ENCODE measurements around the gene ADH6. TPM values are rescaled to one million over a fixed set of nuclear protein-coding genes. Genes with fewer than 3 reads are reported as not detected.

The ADH6 gene
- total RNA-seq, 1 experiment from 2014 or later: not detected

GRCh38 chr4:99179178-99179577 lies 39.9 kb downstream of the ADH6 start:
- Histone ChIP-seq H3K27ac (no peak overlapping the region), H3K79me2 (ENCODE audit: low read depth) (no peaks in the 10 kb centered on the region), H3K4me2 (no peak overlapping the region), H3K27me3 (ENCODE audit: insufficient read depth, low read depth) (no peaks in the 10 kb centered on the region), H3K36me3 (ENCODE audit: low read depth) (no peaks in the 10 kb centered on the region), H3K4me1 (replicated peaks; ENCODE audit: insufficient read depth) (no peaks in the 10 kb centered on the region; the same call in 1 of the 2 replicates), H2AFZ (no peak overlapping the region), H3K9me3 (ENCODE audit: insufficient read depth, low read depth) (no peaks in the 10 kb centered on the region; the same call in 1 of the 2 replicates), H4K20me1 (ENCODE audit: insufficient read depth) (no peaks in the 10 kb centered on the region), H3F3A (ENCODE audit: insufficient read depth, low read depth) (no peaks in the 10 kb centered on the region), H3K4me3 (no peak overlapping the region), H3K9me2 (ENCODE audit: insufficient read depth) (no peaks in the 10 kb centered on the region)
- no TSS peak for BruUV-seq (replicated peaks)
- no peak for DNase-seq
- ChIA-PET POLR2A (ENCODE audit: unreplicated experiment) (no interaction called here), CTCF (no interaction called here)
- intact Hi-C loops (cut with micrococcal nuclease; ENCODE audit: unreplicated experiment): no loop called here
- no peak for TF ChIP-seq CTCF (conservative IDR thresholded peaks at IDR 0.05)
- TF ChIP-seq EZH2 (IDR thresholded peaks at IDR 0.05; ENCODE audit: low read depth): no peak

- Histone ChIP-seq H3K27me3 (ENCODE audit: insufficient read depth, low read depth) (no peaks in the 10 kb centered on the region), H4K20me1 (ENCODE audit: insufficient read depth) (no peaks in the 10 kb centered on the region), H3K9me2 (ENCODE audit: insufficient read depth) (no peaks in the 10 kb centered on the region), H2AFZ (no peak overlapping the region), H3K4me1 (replicated peaks; ENCODE audit: insufficient read depth) (no peaks in the 10 kb centered on the region), H3F3A (ENCODE audit: insufficient read depth, low read depth) (no peaks in the 10 kb centered on the region; the same call in 1 of the 2 replicates), H3K36me3 (ENCODE audit: low read depth) (no peaks in the 10 kb centered on the region), H3K4me3 (no peak overlapping the region), H3K4me2 (no peak overlapping the region), H3K9me3 (ENCODE audit: insufficient read depth, low read depth) (no peaks in the 10 kb centered on the region; the same call in 1 of the 2 replicates), H3K79me2 (ENCODE audit: low read depth) (no peaks in the 10 kb centered on the region), H3K27ac (no peak overlapping the region)
- no peak for DNase-seq
- no TSS peak for BruUV-seq (replicated peaks)
- intact Hi-C loops (cut with micrococcal nuclease; ENCODE audit: unreplicated experiment): no loop called here
- no peak for TF ChIP-seq EZH2 (IDR thresholded peaks at IDR 0.05; ENCODE audit: low read depth)
- TF ChIP-seq CTCF (conservative IDR thresholded peaks at IDR 0.05): no peak
- CTCF ChIA-PET: no interaction called here
- POLR2A ChIA-PET (ENCODE audit: unreplicated experiment): no interaction called here
Measured at GRCh38 chr4:99166544-99166943, 52.5 kb downstream of the ADH6 start.

GRCh38 chr4:99165978-99166377 lies 53.1 kb downstream of the ADH6 start:
- CTCF ChIA-PET: no interaction called here
- no peaks in the 10 kb centered on the region for H3K79me2 ChIP-seq (ENCODE audit: low read depth)
- no peak for TF ChIP-seq CTCF (conservative IDR thresholded peaks at IDR 0.05)
- no peak for TF ChIP-seq EZH2 (IDR thresholded peaks at IDR 0.05; ENCODE audit: low read depth)
- H3F3A ChIP-seq (ENCODE audit: insufficient read depth, low read depth): no peaks in the 10 kb centered on the region; the same call in 1 of the 2 replicates
- H3K27me3 ChIP-seq (ENCODE audit: insufficient read depth, low read depth): no peaks in the 10 kb centered on the region
- POLR2A ChIA-PET (ENCODE audit: unreplicated experiment): no interaction called here
- H3K4me3 ChIP-seq: no peak overlapping the region
- intact Hi-C loops (cut with micrococcal nuclease; ENCODE audit: unreplicated experiment): no loop called here
- H3K4me1 ChIP-seq (replicated peaks; ENCODE audit: insufficient read depth): no peaks in the 10 kb centered on the region
- no peak overlapping the region for H3K27ac ChIP-seq
- H3K36me3 ChIP-seq (ENCODE audit: low read depth): no peaks in the 10 kb centered on the region
- BruUV-seq (replicated peaks): no TSS peak
- no peak overlapping the region for H3K4me2 ChIP-seq
- no peak for DNase-seq
- H2AFZ ChIP-seq: no peak overlapping the region
- H3K9me2 ChIP-seq (ENCODE audit: insufficient read depth): no peaks in the 10 kb centered on the region
- no peaks in the 10 kb centered on the region; the same call in 1 of the 2 replicates for H3K9me3 ChIP-seq (ENCODE audit: insufficient read depth, low read depth)
- H4K20me1 ChIP-seq (ENCODE audit: insufficient read depth): no peaks in the 10 kb centered on the region

Data from PC-9 (cell line).